Prostate gland (tissue), 2 donors: ENCODE data around the gene CPLX1. TPM values are rescaled to one million over a fixed set of nuclear protein-coding genes. Genes with fewer than 3 reads are reported as not detected.

Experiments used
- DNase-seq: peaks from one replicate; pipeline ENCODE4 v3.0.0-alpha.2; 2019; ENCODE audit warnings: low spot score
- H3K27ac ChIP-seq, 2 donors: fragments of 200-600 bp; sonication (generic); 2 replicates each; pipeline ENCODE4 v1.5.1; 2017 to 2019
- H3K27me3 ChIP-seq: fragments of 200-600 bp; sonication (generic); replicated peaks from 2 replicates; pipeline ENCODE4 v1.5.1; 2019; ENCODE audit not compliant: insufficient read depth
- H3K36me3 ChIP-seq, 2 donors: fragments of 200-600 bp; sonication (generic); 1 replicate in 1 of 2; 2 replicates in 1 of 2; pipeline versions ENCODE4 v1.5.1 to v1.8.1; 2017 to 2019
- H3K4me1 ChIP-seq: fragments of 200-600 bp; sonication (generic); replicated peaks from 2 replicates; pipeline ENCODE4 v1.5.1; 2019
- H3K4me3 ChIP-seq, 2 donors: fragments of 200-600 bp; sonication (generic); 2 replicates each; pipeline ENCODE4 v1.5.1; 2017 to 2019
- H3K9me3 ChIP-seq: fragments of 200-600 bp; sonication (generic); 2 replicates; pipeline ENCODE4 v1.5.1; 2017
- POLR2A ChIP-seq: fragments of 450-650 bp; IDR thresholded peaks from one replicate; pipeline ENCODE4 v1.6.1; 2016; ENCODE audit warnings: antibody characterized with exemption, mild to moderate bottlenecking
- POLR2AphosphoS5 ChIP-seq: sonication (generic); formaldehyde crosslinking; IDR thresholded peaks from one replicate; pipeline ENCODE4 v1.6.1; 2017; ENCODE audit warnings: antibody characterized with exemption
- WGBS: methylation state at CpG from one replicate; pipeline ENCODE4 v1.1.5; 2018; 5-methylcytosine and 5-hydroxymethylcytosine counted together
- intact Hi-C: fragments of 100-400 bp; cut with DNase I; formaldehyde crosslinking; loops from one replicate; pipeline ENCODE4 v1.14.2; 2022
- total RNA-seq, 2 donors: library from RNA; depleted of rRNA; stranded (reverse); fragments of >200 nt; gene quantifications; one replicate each; pipeline ENCODE4 v1.1.0, GENCODE V29; 2016
- TF ChIP-seq, protein P1 (sequence below), 4 experiments: fragments of 200-600 bp in 2 of 4; fragments of 450-650 bp in 2 of 4; sonication (generic) in 2 of 4; IDR thresholded peaks; 1 replicate in 3 of 4; 2 replicates in 1 of 4; pipeline ENCODE4 v1.5.1; 2016 to 2019; ENCODE audit warnings: antibody characterized with exemption in 4 of 4, mild to moderate bottlenecking in 2 of 4, moderate library complexity in 2 of 4

Gene CPLX1
- total RNA-seq, 2 donors from 2014 or later = 2.5 to 4.4 TPM

DNA sequence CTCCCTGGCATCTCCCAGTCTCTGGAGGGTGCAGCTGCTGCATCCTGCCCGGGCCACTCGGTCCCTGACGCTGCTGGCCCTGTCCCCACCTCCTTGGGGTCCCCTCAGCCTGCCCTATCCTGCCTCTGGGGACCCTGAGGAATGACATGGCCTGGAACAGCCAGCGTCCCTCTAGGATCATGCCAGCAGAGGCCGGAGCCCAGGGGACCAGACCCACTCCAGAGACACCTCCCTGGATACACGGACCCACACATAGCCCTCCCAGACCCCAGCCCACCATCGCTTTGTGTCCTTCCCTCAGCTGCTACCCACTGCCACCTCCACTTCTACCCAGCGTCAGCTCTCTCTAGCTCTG, 35.5 kb downstream of the CPLX1 start:
- H3K27me3 ChIP-seq = peaks cover 6% of the 10 kb centered on the region
- peaks cover 16% of the 10 kb centered on the region for H3K4me1 ChIP-seq
- no peak overlapping the region for H3K27ac ChIP-seq
- no peak for DNase-seq
- no peak for TF ChIP-seq POLR2AphosphoS5
- no peak for TF ChIP-seq POLR2A
- TF ChIP-seq, protein P1, sequence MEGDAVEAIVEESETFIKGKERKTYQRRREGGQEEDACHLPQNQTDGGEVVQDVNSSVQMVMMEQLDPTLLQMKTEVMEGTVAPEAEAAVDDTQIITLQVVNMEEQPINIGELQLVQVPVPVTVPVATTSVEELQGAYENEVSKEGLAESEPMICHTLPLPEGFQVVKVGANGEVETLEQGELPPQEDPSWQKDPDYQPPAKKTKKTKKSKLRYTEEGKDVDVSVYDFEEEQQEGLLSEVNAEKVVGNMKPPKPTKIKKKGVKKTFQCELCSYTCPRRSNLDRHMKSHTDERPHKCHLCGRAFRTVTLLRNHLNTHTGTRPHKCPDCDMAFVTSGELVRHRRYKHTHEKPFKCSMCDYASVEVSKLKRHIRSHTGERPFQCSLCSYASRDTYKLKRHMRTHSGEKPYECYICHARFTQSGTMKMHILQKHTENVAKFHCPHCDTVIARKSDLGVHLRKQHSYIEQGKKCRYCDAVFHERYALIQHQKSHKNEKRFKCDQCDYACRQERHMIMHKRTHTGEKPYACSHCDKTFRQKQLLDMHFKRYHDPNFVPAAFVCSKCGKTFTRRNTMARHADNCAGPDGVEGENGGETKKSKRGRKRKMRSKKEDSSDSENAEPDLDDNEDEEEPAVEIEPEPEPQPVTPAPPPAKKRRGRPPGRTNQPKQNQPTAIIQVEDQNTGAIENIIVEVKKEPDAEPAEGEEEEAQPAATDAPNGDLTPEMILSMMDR (IDR thresholded peaks at IDR 0.05) = no peak
- H3K9me3 ChIP-seq = no peaks in the 10 kb centered on the region
- intact Hi-C loops = no loop called here
- WGBS = 64% methylated on average over 8 of the region's 8 CpGs
- no peaks in the 10 kb centered on the region for H3K36me3 ChIP-seq
- H3K4me3 ChIP-seq = no peak overlapping the region

DNA sequence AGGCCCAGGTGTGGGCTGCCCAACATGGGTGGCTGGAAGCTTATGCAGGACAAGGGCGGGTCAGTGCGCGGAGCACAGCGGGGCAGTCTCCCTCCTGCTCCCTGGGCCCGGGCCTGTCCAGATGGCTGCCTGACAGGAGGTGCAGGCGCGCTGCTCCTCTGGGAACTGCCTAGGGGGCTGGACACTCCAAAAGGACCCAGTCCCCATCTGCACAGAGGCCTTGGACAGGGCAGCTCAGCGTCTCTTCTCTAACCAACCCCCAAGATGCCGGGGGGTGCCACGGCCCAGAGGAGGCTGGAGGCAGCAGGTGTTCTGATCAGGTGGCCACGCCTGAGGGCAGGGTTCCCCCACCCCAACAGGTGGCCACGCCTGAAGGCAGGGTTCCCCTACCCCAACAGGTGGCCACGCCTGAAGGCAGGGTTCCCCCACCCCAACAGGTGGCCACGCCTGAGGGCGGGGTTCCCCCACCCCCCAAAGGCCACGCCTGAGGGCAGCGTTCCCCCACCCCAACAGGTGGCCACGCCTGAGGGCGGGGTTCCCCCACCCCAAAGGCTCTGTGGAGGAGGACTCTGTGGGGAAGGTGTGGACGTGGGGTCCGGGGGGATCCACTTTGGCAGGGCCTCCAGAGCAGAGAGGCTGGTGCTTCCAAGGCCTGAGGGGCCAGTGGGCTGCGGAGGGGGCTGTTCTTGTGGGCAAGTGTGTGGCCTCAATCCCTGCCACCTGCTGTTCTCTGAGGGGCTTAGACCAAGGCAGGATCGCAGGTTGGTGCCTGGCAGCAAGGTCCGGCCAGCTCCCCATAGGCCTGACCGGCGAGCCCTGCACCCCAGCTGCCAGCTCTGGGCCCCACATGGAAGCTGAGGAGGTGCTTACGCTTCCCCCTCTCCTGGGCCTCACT, 36.1 kb downstream of the CPLX1 start:
- no peak overlapping the region for H3K27ac ChIP-seq
- H3K27me3 ChIP-seq = peaks cover 3% of the 10 kb centered on the region
- no peaks in the 10 kb centered on the region for H3K9me3 ChIP-seq
- no peak for TF ChIP-seq POLR2AphosphoS5
- no peak for TF ChIP-seq POLR2A
- TF ChIP-seq, protein P1 (IDR thresholded peaks at IDR 0.05) = no peak
- no peak overlapping the region for H3K4me3 ChIP-seq
- no peaks in the 10 kb centered on the region for H3K36me3 ChIP-seq
- 88% methylated on average over 17 of the region's 27 CpGs for WGBS
- no peak for DNase-seq
- intact Hi-C loops = no loop called here
- peaks cover 13% of the 10 kb centered on the region for H3K4me1 ChIP-seq

DNA sequence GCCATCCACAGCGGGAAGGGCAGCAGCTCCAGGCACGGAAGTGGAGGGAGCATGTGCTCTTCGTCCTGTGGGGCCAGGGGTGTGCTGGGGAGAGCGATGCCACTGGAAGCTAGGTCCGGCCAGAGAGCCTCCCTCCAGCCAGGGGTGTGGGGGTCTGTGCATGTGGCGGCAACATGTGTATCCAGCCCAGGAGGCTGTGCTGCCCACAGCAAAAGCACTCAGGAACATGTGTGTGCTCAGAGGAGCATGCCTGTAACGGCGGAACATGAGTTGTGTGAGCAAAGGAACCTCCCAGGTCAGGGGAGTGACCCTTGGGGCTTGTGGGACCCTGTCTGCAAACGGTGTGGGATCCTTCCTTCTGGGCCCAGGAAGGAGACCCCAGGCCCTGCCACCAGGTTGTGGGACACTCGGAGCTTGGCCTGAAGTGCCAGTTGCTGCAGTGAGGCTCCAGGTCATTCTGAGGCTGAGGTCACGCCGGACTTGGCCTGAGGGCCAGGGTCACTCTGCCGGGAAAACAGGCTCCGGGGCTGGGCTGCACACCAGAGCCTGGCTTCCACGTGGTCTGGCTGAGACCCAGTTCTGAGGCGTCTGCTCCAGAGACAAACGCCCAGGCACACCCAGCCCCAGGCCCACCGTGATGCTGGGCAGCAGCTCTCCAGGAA, 37.2 kb downstream of the CPLX1 start:
- no peak for DNase-seq
- intact Hi-C loops = no loop called here
- TF ChIP-seq, protein P1 (IDR thresholded peaks at IDR 0.05) = no peak
- no peak for TF ChIP-seq POLR2A
- TF ChIP-seq POLR2AphosphoS5 = no peak
- no peaks in the 10 kb centered on the region for H3K9me3 ChIP-seq
- no peak overlapping the region for H3K4me3 ChIP-seq
- 86% methylated on average over 10 of the region's 18 CpGs for WGBS
- H3K4me1 ChIP-seq = peaks cover 13% of the 10 kb centered on the region
- no peak overlapping the region for H3K27ac ChIP-seq
- H3K27me3 ChIP-seq = no peaks in the 10 kb centered on the region
- no peaks in the 10 kb centered on the region for H3K36me3 ChIP-seq

DNA sequence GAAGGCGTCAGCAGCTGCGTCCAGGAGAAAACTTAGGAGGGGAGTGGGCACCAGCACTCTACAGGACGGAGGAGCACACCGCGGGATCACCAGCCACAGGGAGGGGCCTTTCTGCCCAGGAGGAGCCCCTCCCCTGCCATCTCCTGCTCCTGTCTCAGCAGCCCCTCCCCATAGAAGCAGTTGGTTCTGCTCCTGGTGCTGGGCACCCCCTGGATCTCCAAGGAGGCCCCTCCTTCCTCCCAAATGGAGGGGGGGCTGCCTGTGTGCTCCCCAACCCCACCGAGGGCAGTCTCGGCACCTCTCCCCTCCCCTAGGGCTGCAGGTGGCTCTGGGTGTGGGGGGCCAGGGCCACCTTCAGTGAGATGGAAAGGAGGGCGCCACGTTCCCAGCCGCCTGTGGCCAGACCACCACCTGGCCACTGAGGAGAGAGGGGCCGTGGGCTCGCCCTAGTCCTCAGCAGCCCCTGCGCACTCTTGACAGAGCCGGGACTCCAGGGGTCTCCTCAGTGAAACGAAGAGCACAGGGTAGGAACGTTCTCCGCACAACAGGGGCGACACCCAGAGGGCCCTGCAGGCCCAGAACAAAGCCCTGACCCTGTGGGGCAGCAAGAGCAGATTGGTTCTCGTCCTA, 37.8 kb downstream of the CPLX1 start:
- Histone ChIP-seq H3K4me3 (no peak overlapping the region), H3K27ac (no peak overlapping the region), H3K4me1 (peaks cover 15% of the 10 kb centered on the region), H3K36me3 (no peaks in the 10 kb centered on the region), H3K9me3 (no peaks in the 10 kb centered on the region), H3K27me3 (no peaks in the 10 kb centered on the region)
- 80% methylated on average over 17 of the region's 19 CpGs for WGBS
- TF ChIP-seq POLR2AphosphoS5 (no peak), POLR2A (no peak)
- TF ChIP-seq, protein P1 (IDR thresholded peaks at IDR 0.05) = no peak
- intact Hi-C loops = no loop called here
- DNase-seq = no peak
